Measurements from ENCODE around the gene MLST8.
A peak's percentile ranks its signal among the peaks of the same experiment; 100 is the strongest.

The MLST8 gene

DNA sequence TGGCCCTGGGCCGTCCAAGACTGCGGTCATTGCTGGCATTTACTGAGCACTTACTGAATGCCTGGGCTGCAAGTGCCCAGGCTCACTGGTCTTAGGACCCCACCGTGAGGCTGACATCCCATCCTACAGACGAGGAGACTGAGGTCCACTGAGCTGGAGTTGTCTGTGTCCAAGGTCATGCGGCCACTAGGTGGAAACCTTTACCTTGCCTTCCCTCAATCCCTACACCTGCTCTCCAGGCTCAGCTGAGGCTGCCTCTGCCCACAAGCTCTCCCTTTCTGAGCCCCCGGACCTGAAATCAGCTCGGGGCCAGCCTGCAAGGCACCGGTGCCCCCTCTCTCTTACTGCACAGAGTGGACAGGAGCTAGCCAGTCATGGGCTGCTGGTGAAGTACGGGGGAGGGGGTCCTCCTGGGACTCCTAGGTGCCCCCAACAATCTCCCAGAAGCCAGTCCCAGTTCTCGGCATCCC lies 10.4 kb upstream of the MLST8 start:
- H3K4me3 ChIP-seq (ENCODE audit: low read depth, low read length), result peak overlapping the region; percentile 51
- DNase-seq, result peak; percentile 81
- peak; percentile 87 for TF ChIP-seq CTCF (IDR thresholded peaks at IDR 0.05; ENCODE audit: low read depth, low read length)
- no peaks in the 10 kb centered on the region for H3K9me3 ChIP-seq (ENCODE audit: severe bottlenecking)
- no peak overlapping the region; the same call in 1 of the 2 replicates for H3K27ac ChIP-seq
- H3K36me3 ChIP-seq, result peaks cover 7% of the 10 kb centered on the region; the same call in 1 of the 2 replicates
- H3K27me3 ChIP-seq (ENCODE audit: insufficient read depth, low read depth, severe bottlenecking), result no peaks in the 10 kb centered on the region

- peaks cover 7% of the 10 kb centered on the region; the same call in 1 of the 2 replicates for H3K36me3 ChIP-seq
- H3K27me3 ChIP-seq (ENCODE audit: insufficient read depth, low read depth, severe bottlenecking), result no peaks in the 10 kb centered on the region
- H3K27ac ChIP-seq, result peak overlapping the region; percentile 24; the same call in 1 of the 2 replicates
- H3K4me3 ChIP-seq (ENCODE audit: low read depth, low read length), result peak overlapping the region; percentile 51
- no peaks in the 10 kb centered on the region for H3K9me3 ChIP-seq (ENCODE audit: severe bottlenecking)
- TF ChIP-seq CTCF (IDR thresholded peaks at IDR 0.05; ENCODE audit: low read depth, low read length), result no peak
- DNase-seq, result no peak
Observed at GRCh38 chr16:2195322-2196161, 9.7 kb upstream of the MLST8 start.

- no peak for DNase-seq
- no peak for TF ChIP-seq CTCF (IDR thresholded peaks at IDR 0.05; ENCODE audit: low read depth, low read length)
- H3K36me3 ChIP-seq, result peaks cover 7% of the 10 kb centered on the region; the same call in 1 of the 2 replicates
- no peaks in the 10 kb centered on the region for H3K9me3 ChIP-seq (ENCODE audit: severe bottlenecking)
- H3K4me3 ChIP-seq (ENCODE audit: low read depth, low read length), result peak within 1 kb of the TSS; percentile 51
- H3K27me3 ChIP-seq (ENCODE audit: insufficient read depth, low read depth, severe bottlenecking), result no peaks in the 10 kb centered on the region
- peak within 1 kb of the TSS; percentile 47; the same call in 1 of the 2 replicates for H3K27ac ChIP-seq
Observed at GRCh38 chr16:2196162-2196980, 8.9 kb upstream of the MLST8 start, which contains the start of gene CASKIN1. Gene CASKIN1, minus strand, starts transcription at chr16:2196605. Its CDS starts 173 bp downstream, at chr16:2196432.

DNA sequence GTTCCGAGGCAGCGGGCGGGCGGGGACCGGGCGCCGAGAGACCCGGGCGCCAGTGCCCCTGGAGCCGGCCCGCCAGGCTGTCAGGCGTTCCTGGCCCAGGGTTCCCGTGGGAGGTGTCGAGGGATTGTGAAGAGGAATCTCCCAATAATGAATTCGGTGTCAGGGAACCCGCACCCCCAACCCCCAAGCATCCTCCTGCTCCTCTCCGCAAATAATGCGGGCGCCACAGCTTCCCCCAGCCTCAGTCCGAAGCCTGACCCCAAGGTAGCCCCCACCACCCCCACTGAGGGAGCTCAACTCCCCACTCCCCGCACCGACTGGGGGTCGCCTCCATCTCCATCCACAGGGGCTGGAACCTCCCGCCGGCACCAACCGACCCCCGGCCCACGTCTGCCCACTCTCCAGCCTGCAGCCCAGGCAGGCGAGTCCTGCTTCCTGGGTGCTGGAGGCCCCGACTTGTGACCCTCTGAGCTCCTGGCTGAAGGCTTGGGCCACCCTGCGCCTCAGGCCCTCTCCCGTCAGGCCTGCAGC lies 8.2 kb upstream of the MLST8 start:
- Histone ChIP-seq H3K4me3 (ENCODE audit: low read depth, low read length) (peak overlapping the region; percentile 17; the same call in 1 of the 2 replicates), H3K27ac (peak overlapping the region; percentile 47; the same call in 1 of the 2 replicates), H3K9me3 (ENCODE audit: severe bottlenecking) (no peaks in the 10 kb centered on the region), H3K36me3 (peaks cover 7% of the 10 kb centered on the region), H3K27me3 (ENCODE audit: insufficient read depth, low read depth, severe bottlenecking) (no peaks in the 10 kb centered on the region)
- no peak for TF ChIP-seq CTCF (IDR thresholded peaks at IDR 0.05; ENCODE audit: low read depth, low read length)
- no peak for DNase-seq

GRCh38 chr16:2197765-2198164 lies 7.5 kb upstream of the MLST8 start:
- no peak for DNase-seq

More at GRCh38 chr16:2197765-2198164, 7.5 kb upstream of the MLST8 start:
- H3K36me3 ChIP-seq, result peaks cover 3% of the 10 kb centered on the region
- no peaks in the 10 kb centered on the region for H3K27me3 ChIP-seq (ENCODE audit: insufficient read depth, low read depth, severe bottlenecking)
- no peak for TF ChIP-seq CTCF (IDR thresholded peaks at IDR 0.05; ENCODE audit: low read depth, low read length)
- no peaks in the 10 kb centered on the region for H3K9me3 ChIP-seq (ENCODE audit: severe bottlenecking)
- no peak overlapping the region for H3K4me3 ChIP-seq (ENCODE audit: low read depth, low read length)
- H3K27ac ChIP-seq, result no peak overlapping the region

Measured in WERI-Rb-1 (cell line).